Upper lobe of right lung (tissue), 1 donor: ENCODE measurements around the gene DCST1. TPM values are rescaled to one million over a fixed set of nuclear protein-coding genes. Genes with fewer than 3 reads are reported as not detected.

Experiments
- ATAC-seq: fragments of 200-7000 bp; cut with Tn5 transposase; one replicate; pipeline ENCODE4 v1.9.1; 2020; ENCODE audit warnings: mild to moderate bottlenecking, moderate library complexity
- DNase-seq: peaks from one replicate; pipeline ENCODE4 v3.0.0-alpha.2; 2020
- H3K27ac ChIP-seq: fragments of 200-600 bp; one replicate; pipeline ENCODE4 v1.8.0; 2022
- H3K27me3 ChIP-seq: fragments of 200-600 bp; one replicate; pipeline ENCODE4 v1.8.0; 2022; ENCODE audit warnings: mild to moderate bottlenecking
- H3K36me3 ChIP-seq: fragments of 200-600 bp; one replicate; pipeline ENCODE4 v1.8.0; 2022
- H3K4me1 ChIP-seq: fragments of 200-600 bp; one replicate; pipeline ENCODE4 v1.8.0; 2022
- H3K4me3 ChIP-seq: fragments of 200-600 bp; one replicate; pipeline ENCODE4 v1.8.0; 2022; ENCODE audit warnings: mild to moderate bottlenecking
- H3K9me3 ChIP-seq: fragments of 200-600 bp; one replicate; pipeline ENCODE4 v1.8.0; 2022
- CTCF ChIP-seq: fragments of 200-600 bp; IDR thresholded peaks from one replicate; pipeline ENCODE4 v1.8.0; 2022; ENCODE audit warnings: antibody characterized with exemption
- intact Hi-C: fragments of 100-400 bp; cut with DNase I; formaldehyde crosslinking; loops from one replicate; pipeline ENCODE4 v1.11.0; 2022
- total RNA-seq: library from RNA; stranded (reverse); fragmentation: NEBNext Ultra II Directional; extraction: Animal tissue kit (Norgen Biotek cat#: 25700); gene quantifications from one replicate; pipeline ENCODE4 v1.2.1, GENCODE V29; 2021
- donor health status: DM: no; HTN: yes; CAD: no; lungs with severe emphysema.

The DCST1 gene
- total RNA-seq, 1 donor from 2014 or later = not detected

DNA sequence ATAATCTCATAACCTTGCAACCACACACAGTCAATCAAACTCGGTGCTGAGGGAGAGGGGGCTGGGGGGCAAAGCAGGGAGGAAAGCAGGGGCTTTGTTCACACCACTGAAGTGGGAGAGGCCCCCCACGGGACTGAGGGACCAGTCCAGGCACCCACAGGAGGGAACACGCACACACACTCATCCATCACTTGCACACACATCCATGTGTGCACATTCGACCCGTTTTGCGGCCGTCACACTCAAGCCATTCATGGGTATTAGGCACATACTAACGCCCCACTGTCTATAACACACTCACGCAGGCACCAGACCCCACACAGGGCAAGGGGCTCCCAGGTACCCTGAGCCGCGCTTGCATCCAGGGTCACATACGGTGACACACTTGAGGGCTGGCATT lies 59.0 kb downstream of the DCST1 start:
- intact Hi-C loops = loop anchor here (5.0 kb wide), 2 partner anchors 35 to 75 kb away; partner anchors contain the start of gene EFNA1
- no peaks in the 10 kb centered on the region for H3K9me3 ChIP-seq
- no peak for TF ChIP-seq CTCF
- H3K4me1 ChIP-seq = peaks cover 12% of the 10 kb centered on the region
- H3K4me3 ChIP-seq = no peak overlapping the region
- no peak overlapping the region for H3K27ac ChIP-seq
- no peaks in the 10 kb centered on the region for H3K27me3 ChIP-seq
- DNase-seq = no peak
- H3K36me3 ChIP-seq = no peaks in the 10 kb centered on the region
- no peak for ATAC-seq

GRCh38 chr1:155093911-155094621 lies 60.4 kb downstream of the DCST1 start:
- Histone ChIP-seq H3K4me3 (no peak overlapping the region), H3K27ac (peak overlapping the region; percentile 49), H3K36me3 (no peaks in the 10 kb centered on the region), H3K27me3 (no peaks in the 10 kb centered on the region), H3K9me3 (no peaks in the 10 kb centered on the region), H3K4me1 (peaks cover 12% of the 10 kb centered on the region)
- peak; percentile 42 for TF ChIP-seq CTCF
- intact Hi-C loops = loop anchor here (5.0 kb wide), 2 partner anchors 33 to 73 kb away; partner anchors contain the start of gene EFNA1
- ATAC-seq (peak; percentile 75), DNase-seq (no peak)

- ATAC-seq (no peak), DNase-seq (no peak)
- Histone ChIP-seq H3K9me3 (no peaks in the 10 kb centered on the region), H3K27ac (peak overlapping the region; percentile 49), H3K27me3 (no peaks in the 10 kb centered on the region), H3K36me3 (no peaks in the 10 kb centered on the region), H3K4me1 (peaks cover 12% of the 10 kb centered on the region), H3K4me3 (no peak overlapping the region)
- intact Hi-C loops = loop anchor here (5.0 kb wide), 2 partner anchors 33 to 73 kb away; partner anchors contain the start of gene EFNA1
- peak; percentile 1 for TF ChIP-seq CTCF
Measured at GRCh38 chr1:155094622-155094948, 61.0 kb downstream of the DCST1 start.

- Histone ChIP-seq H3K4me3 (no peak overlapping the region), H3K9me3 (no peaks in the 10 kb centered on the region), H3K4me1 (peaks cover 7% of the 10 kb centered on the region), H3K27ac (no peak overlapping the region), H3K27me3 (no peaks in the 10 kb centered on the region), H3K36me3 (no peaks in the 10 kb centered on the region)
- no peak for ATAC-seq
- no peak for TF ChIP-seq CTCF
- intact Hi-C loops = no loop called here
- DNase-seq = no peak
Measured at GRCh38 chr1:155099331-155099730, 65.7 kb downstream of the DCST1 start.

Other genes starting within 250 kb of the DCST1 start
- 7.6 TPM for gene KCNN3, start 163.5 kb upstream of the DCST1 start, total RNA-seq
- 38.4 TPM for gene PMVK, start 97.1 kb upstream of the DCST1 start, total RNA-seq
- gene PBXIP1, start 77.7 kb upstream of the DCST1 start, total RNA-seq = 75.7 TPM
- 27.0 TPM for gene PYGO2, start 72.0 kb upstream of the DCST1 start, total RNA-seq
- 120 TPM for gene SHC1, start 63.1 kb upstream of the DCST1 start, total RNA-seq
- 27.0 TPM for gene CKS1B, start 59.1 kb upstream of the DCST1 start, total RNA-seq
- 29.0 TPM for gene FLAD1, start 50.5 kb upstream of the DCST1 start, total RNA-seq
- gene LENEP, start 40.2 kb upstream of the DCST1 start, total RNA-seq = not detected
- gene ZBTB7B, start 31.0 kb upstream of the DCST1 start, total RNA-seq = 80.4 TPM
- 1.5 TPM for gene DCST2, start within 50 bp of the DCST1 start, total RNA-seq
- gene ADAM15, start 17.5 kb downstream of the DCST1 start, total RNA-seq = 163 TPM
- 5.3 TPM for gene EFNA4, start 29.9 kb downstream of the DCST1 start, total RNA-seq
- 1.0 TPM for gene EFNA3, start 45.0 kb downstream of the DCST1 start, total RNA-seq
- gene EFNA1, start 94.1 kb downstream of the DCST1 start, total RNA-seq = 178 TPM
- 44.7 TPM for gene SLC50A1, start 102.0 kb downstream of the DCST1 start, total RNA-seq
- gene DPM3, start 106.7 kb downstream of the DCST1 start, total RNA-seq = 71.1 TPM
- gene KRTCAP2, start 139.5 kb downstream of the DCST1 start, total RNA-seq = 130 TPM
- 0.43 TPM for gene TRIM46, start 140.0 kb downstream of the DCST1 start, total RNA-seq
- 24.9 TPM for gene THBS3, start 174.1 kb downstream of the DCST1 start, total RNA-seq
- gene MTX1, start 174.9 kb downstream of the DCST1 start, total RNA-seq = 28.4 TPM
- 27.8 TPM for gene ENTREP3, start 221.7 kb downstream of the DCST1 start, total RNA-seq
- 70.9 TPM for gene SCAMP3, start 228.5 kb downstream of the DCST1 start, total RNA-seq
- 51.2 TPM for gene CLK2, start 239.7 kb downstream of the DCST1 start, total RNA-seq
- gene HCN3, start 243.6 kb downstream of the DCST1 start, total RNA-seq = 2.6 TPM